ENCODE measurements around the gene ZC3H18.

The ZC3H18 gene

DNA sequence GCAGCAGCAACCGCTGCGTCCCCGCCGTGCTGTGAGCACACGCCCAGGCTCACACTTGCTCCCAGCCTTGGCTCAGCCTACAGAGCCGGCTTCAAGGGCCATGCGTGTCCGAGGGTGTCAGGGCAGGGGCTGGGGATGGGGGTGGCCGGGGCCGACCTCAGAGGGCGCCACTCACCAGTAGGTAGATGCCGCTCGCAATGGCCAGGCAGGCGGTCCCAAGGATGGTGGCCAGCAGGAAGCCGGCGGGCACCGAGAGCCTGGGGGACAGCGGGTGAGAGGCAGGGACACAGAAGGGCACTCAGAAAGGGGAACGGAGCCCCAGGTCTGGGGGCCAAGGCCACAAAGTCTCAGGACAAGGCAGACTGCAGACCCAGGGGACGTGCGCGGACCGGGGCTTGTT, 75.7 kb downstream of the ZC3H18 start:
- no peak for DNase-seq

DNA sequence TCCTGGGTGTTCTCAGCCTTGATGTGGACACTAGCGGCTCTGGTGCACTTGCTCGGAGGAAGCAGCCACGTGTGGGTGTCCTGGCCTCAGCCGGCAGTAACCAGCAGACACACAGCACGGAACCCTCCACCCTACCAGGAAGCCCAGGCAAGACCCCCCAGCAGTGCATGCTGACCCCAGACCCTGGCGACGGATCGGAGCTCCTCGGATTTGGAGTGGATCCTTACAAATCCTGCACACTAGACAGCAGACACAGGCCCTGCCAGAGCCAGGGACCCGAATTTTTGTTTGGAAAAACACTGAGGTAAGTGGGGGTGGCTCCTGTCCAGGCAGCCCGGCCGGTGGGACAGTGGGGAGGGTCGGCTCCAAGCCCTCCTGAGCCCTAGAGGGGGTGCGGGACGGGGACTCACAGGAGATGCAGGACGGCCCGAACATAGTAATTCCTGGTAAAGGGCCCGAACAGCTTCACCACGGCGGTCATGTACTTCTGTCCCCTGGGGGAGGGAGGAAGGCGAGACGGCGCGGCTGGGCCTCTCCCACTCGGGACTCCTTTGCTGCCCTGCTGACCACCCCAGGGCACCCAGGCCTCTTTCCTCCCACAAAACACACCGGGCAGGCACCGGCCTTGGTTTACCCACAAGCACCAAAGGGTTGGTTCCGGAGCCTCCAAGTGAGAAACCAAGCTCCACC, 76.3 kb downstream of the ZC3H18 start:
- DNase-seq, result no peak

- no peak for DNase-seq
Observed at GRCh38 chr16:88647178-88648070, 77.2 kb downstream of the ZC3H18 start.

DNA sequence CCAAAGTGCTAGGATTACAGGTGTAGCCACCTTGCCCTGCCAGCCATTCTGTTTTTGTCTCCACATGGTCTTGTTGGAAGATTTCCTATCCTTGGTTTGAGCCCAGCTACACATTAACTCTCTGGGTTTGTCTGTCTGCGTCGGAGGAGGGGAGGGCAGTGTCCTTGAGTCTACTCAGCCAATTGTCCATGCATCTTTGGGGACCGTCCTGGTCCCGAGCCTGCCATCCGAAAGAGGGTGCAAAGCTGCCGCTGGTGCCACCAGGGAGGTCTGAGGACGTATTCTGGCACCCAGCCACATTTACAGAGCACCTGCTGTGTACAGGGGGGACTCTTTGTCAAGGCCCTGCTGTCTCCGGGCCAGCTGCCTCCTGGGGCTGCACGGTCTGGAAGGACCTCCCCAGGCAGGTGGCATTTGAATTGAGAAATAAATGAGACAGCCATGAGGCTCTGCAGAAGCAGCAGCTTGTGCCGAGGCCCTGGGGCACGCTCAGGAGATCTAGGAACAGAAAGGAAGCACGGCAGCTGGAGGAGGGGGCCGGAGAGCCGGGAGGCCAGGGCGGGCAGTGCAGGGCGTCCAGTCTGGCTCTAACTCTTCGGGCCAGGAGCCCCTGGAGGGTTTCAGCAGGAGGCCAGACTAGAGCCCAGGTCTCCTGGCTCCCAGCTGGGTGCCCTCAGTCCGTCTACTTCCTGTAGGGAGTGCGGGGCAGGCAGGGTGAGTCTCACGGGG, 79.2 kb downstream of the ZC3H18 start:
- no peak for DNase-seq

- peak; percentile 53 for DNase-seq
Observed at GRCh38 chr16:88649924-88650748, 79.9 kb downstream of the ZC3H18 start.

DNA sequence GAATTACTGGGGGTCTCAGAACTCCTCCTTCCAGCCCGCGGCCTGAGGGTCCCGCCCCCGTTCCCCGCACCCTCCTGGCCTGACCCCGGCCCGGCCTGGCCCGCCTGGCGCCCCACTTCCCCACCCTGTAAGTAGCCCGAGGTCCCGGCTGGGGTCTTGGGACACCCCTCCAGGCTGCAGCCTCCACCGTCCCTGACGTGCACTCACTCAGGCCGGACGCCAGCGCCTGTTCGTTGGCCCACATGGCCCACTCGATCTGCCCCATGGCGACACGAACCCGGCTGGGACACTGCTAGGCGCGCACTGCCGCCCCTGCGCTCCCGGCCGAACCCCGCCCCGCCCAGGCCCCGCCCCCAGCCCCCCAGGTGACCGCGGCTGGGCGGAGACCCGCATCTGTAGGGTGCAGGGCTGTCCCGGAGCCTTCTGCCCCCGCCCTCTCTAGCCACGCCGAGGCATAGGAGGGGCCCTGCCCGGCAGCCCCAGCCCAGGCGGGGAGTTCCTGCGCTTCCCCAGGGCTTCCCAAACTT, 80.6 kb downstream of the ZC3H18 start, which contains the start of gene CYBA:
CYBA (minus strand) TSS at position 305 of the 527 bp plus-strand sequence; CDS start at position 265, 40 bp downstream.
- DNase-seq, result peak; percentile 83

DNA sequence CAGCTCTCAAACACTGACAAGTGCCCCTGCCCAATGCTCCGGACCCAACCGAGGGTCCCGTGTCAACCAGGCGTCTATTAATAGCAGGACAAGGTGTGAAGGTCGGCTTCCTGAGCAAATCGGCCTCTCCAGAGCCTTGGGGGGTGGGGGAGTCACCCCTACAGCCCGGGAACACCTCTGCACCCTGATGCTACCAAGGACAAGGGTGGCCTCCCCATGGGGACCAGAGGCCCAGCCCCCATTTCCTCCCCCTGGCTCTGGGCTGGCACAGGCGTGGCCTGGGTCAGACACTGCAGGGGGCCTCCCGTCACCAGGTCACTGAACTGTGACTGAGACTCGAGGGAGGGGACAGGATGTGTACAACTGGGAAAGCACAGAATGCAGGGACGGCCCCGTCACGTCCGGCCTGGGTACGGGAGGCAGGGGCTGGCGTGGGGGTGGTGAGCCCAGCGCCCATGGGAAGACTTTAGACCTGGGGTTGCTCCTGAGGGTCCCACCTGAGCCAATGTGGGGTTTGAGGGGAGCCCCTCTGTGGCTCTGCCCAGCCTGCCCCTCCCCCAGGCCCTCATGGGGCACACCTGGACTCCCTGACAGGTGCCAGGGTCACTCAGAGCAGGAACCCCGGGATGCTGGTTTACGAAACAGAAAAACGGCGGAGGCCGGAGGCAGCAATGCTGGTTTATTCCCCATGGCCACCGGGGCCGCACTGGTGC, 81.2 kb downstream of the ZC3H18 start:
- peak; percentile 75 for DNase-seq

DNA sequence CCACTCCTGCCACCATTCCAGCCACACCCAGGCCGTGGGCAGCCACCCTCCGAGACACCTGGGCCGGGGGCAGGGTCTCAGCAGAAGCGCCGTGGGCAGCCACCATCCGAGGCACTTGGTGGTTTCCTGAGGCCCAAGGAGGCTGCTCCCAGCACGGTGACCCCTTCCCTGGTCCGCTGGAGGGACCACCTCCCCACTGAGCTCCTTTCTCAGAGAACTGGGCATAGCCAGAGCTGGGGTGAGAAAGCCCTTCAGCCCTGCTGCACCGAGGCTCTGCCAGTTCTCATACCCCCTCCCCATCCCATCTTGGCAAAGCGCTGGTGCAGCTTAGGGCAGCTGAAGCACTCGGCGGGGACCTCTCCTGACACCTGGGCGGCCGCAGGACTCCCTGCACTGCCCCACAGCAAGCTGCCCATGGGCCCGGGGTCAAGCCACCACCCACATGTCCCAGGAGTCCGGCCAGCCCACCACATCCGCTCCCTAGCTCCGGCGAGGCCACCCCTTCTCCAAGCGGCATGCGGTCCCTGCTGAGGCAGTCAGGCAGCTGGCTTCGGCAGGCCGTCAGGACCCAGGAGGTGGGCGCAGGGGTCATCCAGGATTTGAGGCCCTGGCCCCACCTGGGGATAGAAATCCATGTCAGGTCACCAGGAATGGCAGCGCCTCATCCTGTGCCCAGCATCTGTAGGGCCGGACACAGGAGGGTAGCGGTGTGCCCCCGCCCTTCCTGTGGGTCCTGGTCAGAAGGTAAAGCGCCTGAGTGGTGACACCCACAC, 82.0 kb downstream of the ZC3H18 start:
- DNase-seq, result no peak

- no peak for DNase-seq
Observed at GRCh38 chr16:88652762-88653063, 82.5 kb downstream of the ZC3H18 start.

DNA sequence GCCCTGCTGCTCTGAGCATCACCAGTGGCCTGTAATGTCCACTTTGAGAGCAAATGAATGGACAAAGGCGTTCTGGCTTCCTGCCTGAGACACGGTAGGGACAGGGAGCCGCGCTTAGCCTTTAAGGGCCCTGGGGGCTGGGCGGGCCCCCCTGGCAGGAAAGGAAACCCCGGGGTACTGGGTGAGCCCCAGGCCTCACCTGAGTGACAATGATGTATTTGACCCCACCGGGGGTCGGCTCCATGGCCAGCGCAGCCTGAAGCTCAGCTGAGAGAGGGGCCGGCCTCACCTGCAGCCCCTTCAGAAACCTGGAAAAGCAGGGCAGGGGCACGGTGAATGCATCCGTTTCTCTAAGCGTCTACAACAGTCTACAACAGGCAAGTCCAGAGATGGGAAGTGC, 82.9 kb downstream of the ZC3H18 start:
- no peak for DNase-seq

- DNase-seq, result no peak
Observed at GRCh38 chr16:88653596-88654362, 83.6 kb downstream of the ZC3H18 start.

- DNase-seq, result no peak
Observed at GRCh38 chr16:88654363-88655052, 84.3 kb downstream of the ZC3H18 start.

- no peak for DNase-seq
Observed at GRCh38 chr16:88655053-88655732, 85.0 kb downstream of the ZC3H18 start.

DNA sequence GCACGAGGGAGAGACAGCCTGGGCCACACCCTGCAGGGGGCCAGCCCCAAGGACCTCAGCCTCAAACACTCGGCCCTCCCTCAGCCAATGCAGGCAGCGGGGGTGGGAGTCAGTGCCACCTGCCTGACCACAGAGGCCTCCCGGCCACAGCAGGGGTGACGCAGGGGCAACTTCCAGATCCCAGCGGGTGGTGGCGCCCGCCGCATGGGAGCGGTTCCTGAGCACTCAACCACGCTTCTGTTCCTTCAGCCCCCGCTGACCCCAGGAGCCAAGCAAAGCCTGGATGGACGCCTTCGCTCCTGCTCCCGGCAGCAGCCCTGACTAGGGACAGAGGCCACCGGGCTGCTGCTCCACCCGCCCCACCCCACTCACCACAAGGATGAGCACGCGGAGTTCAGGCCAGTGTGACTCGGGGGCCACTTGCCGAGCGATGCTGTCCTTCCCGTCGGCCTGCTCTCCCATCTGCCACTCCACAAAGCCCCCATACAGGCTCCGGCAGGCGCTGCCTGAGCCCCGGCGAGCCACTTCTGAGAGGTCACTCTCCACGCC, 85.6 kb downstream of the ZC3H18 start:
- DNase-seq, result no peak

- DNase-seq, result no peak
Observed at GRCh38 chr16:88656291-88656980, 86.2 kb downstream of the ZC3H18 start.

DNA sequence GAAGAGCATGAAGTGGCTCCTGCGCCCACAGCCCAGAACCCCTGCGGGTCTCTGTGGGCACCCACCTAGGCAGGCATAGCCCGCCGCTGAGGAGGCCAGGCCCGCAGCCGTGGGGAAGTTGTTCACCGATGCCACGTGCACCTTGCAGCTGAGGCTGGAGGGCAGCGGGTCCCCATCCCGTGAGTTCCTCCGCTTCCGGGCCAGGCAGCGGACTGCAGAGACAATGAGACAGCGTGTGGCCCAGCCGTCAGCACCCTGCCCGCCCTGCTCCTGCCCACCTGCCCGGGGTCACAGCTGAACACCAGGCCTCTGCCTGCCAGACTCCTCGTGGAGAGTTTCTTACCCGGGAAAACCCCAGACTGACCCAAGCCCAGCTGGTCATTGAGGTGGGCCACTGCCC, 87.2 kb downstream of the ZC3H18 start:
- no peak for DNase-seq

DNA sequence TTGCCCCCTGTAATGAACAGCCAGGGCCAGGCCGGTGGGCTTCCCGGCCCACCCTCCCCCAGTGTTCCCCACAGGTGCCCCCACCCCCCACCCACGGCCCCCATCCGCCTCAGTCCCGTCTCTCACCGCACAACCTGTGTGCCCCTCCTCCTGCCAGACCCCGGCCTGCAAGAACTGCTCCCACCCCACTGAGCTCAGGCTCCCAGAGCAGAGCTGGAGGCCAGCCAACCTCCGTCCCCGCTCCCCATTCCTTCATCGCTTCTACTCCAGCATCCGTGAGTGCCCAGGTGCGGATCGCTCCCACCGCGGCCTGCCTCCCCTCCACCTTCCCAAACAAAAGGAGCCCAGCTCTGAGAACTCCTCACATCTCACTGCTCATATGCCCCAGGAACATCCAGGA, 88.5 kb downstream of the ZC3H18 start:
- DNase-seq, result no peak

DNA sequence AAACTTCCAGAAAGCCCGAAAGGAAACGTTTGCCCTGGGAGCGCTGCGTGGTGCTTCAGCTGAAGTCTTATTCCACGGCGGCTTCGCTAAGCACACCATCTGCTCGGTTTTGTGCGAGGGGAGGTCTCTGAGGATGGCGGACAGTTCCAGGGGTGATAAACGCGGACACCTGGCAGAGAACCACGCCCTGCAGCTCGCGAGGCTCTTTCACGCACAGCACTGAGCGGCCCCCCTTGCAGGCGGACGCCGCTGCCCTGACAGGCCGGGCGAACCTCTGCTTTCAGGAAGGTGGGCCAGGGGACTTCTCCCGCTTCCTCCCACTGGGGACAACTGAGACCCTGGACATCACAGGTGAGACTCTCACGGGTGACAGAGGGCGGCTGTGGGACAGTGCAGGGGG, 89.0 kb downstream of the ZC3H18 start:
- DNase-seq, result no peak

Data from activated CD4-positive, CD25-positive, alpha-beta regulatory T cell treated with anti-CD3 and anti-CD28 coated beads, Interleukin-2, amount 50 U/mL, for 72 hours (primary cell).